ENCODE results near the gene KCNV2.

The KCNV2 gene

GRCh38 chr9:2720179-2720654 is 2.9 kb downstream of the KCNV2 start:
- no peak for DNase-seq (ENCODE audit: low read depth)

- DNase-seq (ENCODE audit: low read depth) = peak; percentile 56
Observed at GRCh38 chr9:2722715-2723114, 5.4 kb downstream of the KCNV2 start.

GRCh38 chr9:2723376-2724065 is 6.2 kb downstream of the KCNV2 start:
- DNase-seq (ENCODE audit: low read depth) = no peak

GRCh38 chr9:2725126-2725525 is 7.8 kb downstream of the KCNV2 start:
- DNase-seq (ENCODE audit: low read depth) = no peak

GRCh38 chr9:2725898-2726649 is 8.8 kb downstream of the KCNV2 start:
- DNase-seq (ENCODE audit: low read depth) = no peak

GRCh38 chr9:2726650-2727340 is 9.5 kb downstream of the KCNV2 start:
- DNase-seq (ENCODE audit: low read depth) = no peak

- DNase-seq (ENCODE audit: low read depth) = no peak
Observed at GRCh38 chr9:2727374-2727773, 10.1 kb downstream of the KCNV2 start.

GRCh38 chr9:2727966-2728613 is 10.8 kb downstream of the KCNV2 start:
- peak; percentile 36 for DNase-seq (ENCODE audit: low read depth)

GRCh38 chr9:2729003-2729402 is 11.7 kb downstream of the KCNV2 start:
- DNase-seq (ENCODE audit: low read depth) = no peak

- no peak for DNase-seq (ENCODE audit: low read depth)
Observed at GRCh38 chr9:2729721-2730120, 12.4 kb downstream of the KCNV2 start.

- no peak for DNase-seq (ENCODE audit: low read depth)
Observed at GRCh38 chr9:2730971-2731370, 13.7 kb downstream of the KCNV2 start.

GRCh38 chr9:2732492-2732891 is 15.2 kb downstream of the KCNV2 start:
- DNase-seq (ENCODE audit: low read depth) = no peak

GRCh38 chr9:2740616-2741015 is 23.3 kb downstream of the KCNV2 start:
- DNase-seq (ENCODE audit: low read depth) = no peak

GRCh38 chr9:2741441-2742158 is 24.3 kb downstream of the KCNV2 start:
- no peak for DNase-seq (ENCODE audit: low read depth)

- DNase-seq (ENCODE audit: low read depth) = no peak
Observed at GRCh38 chr9:2742214-2742613, 24.9 kb downstream of the KCNV2 start.

- no peak for DNase-seq (ENCODE audit: low read depth)
Observed at GRCh38 chr9:2743937-2744529, 26.7 kb downstream of the KCNV2 start.

- no peak for DNase-seq (ENCODE audit: low read depth)
Observed at GRCh38 chr9:2745560-2746380, 28.5 kb downstream of the KCNV2 start.

GRCh38 chr9:2749485-2749884 is 32.2 kb downstream of the KCNV2 start:
- DNase-seq (ENCODE audit: low read depth) = no peak

- DNase-seq (ENCODE audit: low read depth) = no peak
Observed at GRCh38 chr9:2755285-2755684, 38.0 kb downstream of the KCNV2 start.

GRCh38 chr9:2758162-2758897 is 41.0 kb downstream of the KCNV2 start:
- no peak for DNase-seq (ENCODE audit: low read depth)

Measured in GM04504 (cell line).